Breast epithelium (tissue), 3 donors: Measurements from ENCODE around the gene CCDC85B.

ENCODE experiments used
- POLR2A ChIP-seq: fragments of 450-650 bp; IDR thresholded peaks from one replicate; pipeline ENCODE4 v1.6.1; 2016; ENCODE audit warnings: antibody characterized with exemption, mild to moderate bottlenecking, moderate library complexity
- TF ChIP-seq, protein P1 (sequence below), 3 donors: fragments of 450-650 bp; IDR thresholded peaks; one replicate each; pipeline ENCODE4 v1.5.1; 2016 to 2017; ENCODE audit warnings: antibody characterized with exemption in 3 of 3, mild to moderate bottlenecking in 3 of 3, moderate library complexity in 3 of 3

DNA sequence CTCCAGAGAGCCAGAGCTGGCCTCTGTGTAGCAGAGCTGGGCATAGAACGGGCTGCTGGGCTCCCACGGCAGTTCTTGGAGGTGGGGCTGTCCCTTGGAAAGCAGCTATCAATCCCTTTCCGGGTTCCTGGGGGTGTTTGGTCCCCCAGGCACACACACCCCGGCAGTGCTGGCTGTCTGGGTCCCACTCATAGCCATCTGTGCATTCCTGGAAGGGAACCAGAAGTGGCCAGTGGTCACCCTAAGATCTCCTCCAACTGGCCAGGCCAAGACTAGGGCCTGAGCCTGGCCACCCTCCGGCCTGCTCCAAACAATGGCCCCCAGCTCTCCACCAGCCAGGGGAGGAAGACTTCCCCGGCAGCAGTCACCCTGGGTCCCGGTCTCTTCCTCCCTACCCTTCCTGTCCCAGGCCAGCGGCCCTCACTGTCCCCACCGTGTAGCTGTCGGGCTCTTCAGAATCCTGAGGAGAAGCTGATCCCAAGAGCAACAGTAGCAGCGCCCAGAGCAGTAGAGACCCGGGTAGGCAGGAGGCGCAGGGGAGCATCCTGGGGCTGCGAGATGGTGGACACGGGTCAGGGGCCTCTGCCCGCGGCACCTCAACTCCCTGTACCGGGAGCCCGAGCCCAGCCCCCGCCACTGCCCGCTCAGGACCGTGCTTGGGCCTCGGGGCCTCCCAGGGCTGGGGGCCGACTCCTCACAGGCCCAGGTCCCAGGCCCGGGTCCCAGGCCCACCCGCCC, 18.5 kb upstream of the CCDC85B start:
- no peak for TF ChIP-seq POLR2A
- TF ChIP-seq, protein P1, sequence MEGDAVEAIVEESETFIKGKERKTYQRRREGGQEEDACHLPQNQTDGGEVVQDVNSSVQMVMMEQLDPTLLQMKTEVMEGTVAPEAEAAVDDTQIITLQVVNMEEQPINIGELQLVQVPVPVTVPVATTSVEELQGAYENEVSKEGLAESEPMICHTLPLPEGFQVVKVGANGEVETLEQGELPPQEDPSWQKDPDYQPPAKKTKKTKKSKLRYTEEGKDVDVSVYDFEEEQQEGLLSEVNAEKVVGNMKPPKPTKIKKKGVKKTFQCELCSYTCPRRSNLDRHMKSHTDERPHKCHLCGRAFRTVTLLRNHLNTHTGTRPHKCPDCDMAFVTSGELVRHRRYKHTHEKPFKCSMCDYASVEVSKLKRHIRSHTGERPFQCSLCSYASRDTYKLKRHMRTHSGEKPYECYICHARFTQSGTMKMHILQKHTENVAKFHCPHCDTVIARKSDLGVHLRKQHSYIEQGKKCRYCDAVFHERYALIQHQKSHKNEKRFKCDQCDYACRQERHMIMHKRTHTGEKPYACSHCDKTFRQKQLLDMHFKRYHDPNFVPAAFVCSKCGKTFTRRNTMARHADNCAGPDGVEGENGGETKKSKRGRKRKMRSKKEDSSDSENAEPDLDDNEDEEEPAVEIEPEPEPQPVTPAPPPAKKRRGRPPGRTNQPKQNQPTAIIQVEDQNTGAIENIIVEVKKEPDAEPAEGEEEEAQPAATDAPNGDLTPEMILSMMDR (IDR thresholded peaks at IDR 0.05) = no peak
